HepG2 (cell line): ENCODE results near the gene MFF. TPM values are rescaled to one million over a fixed set of nuclear protein-coding genes. Genes with fewer than 3 reads are reported as not detected.

Experiments
- ATAC-seq: fragments of 200-7000 bp; cut with Tn5 transposase; 3 replicates; pipeline ENCODE4 v1.9.1; 2020; ENCODE audit warnings: mild to moderate bottlenecking, moderate library complexity
- BruUV-seq: library from RNA; stranded (reverse); fragments of 400-500 nt; replicated peaks from 2 replicates; lab custom pipeline; 2021; lab: Mats Ljungman, UMichigan
- CTCF ChIA-PET: fragments of 300-600 bp; formaldehyde crosslinking; extraction: SDS; loops from one replicate; lab custom pipeline; 2021; ENCODE audit warnings: low total read pairs, inconsistent platforms, low intra/inter-chr PET ratio; lab: Yijun Ruan, JAX
- POLR2A ChIA-PET: fragments of 350-600 bp; sonication (Branson Sonifier 250); formaldehyde crosslinking; loops from one replicate; lab custom pipeline; 2020; ENCODE audit warnings: antibody characterized with exemption, inconsistent platforms; lab: Yijun Ruan, JAX
- DNase-seq: peaks from one replicate; pipeline ENCODE4 v3.0.0-alpha.2; 2015; ENCODE audit warnings: low spot score
- FAIRE-seq: peaks from 3 replicates; lab custom pipeline; 2011; peaks lifted over from hg19 to GRCh38; lab: Jason Lieb, UNC
- H2AFZ ChIP-seq: one replicate; pipeline ENCODE4 v1.6.1; 2011; ENCODE audit warnings: low read length, inconsistent platforms
- H3K27ac ChIP-seq: fragments of 300-600 bp; 3 replicates; pipeline ENCODE4 v1.8.0; 2011; ENCODE audit warnings: mixed run types, mild to moderate bottlenecking, mixed read lengths, low read length, inconsistent platforms; ENCODE audit not compliant: insufficient read depth; ENCODE audit errors: extremely low read length
- H3K27me3 ChIP-seq, 2 experiments: fragments of 200-600 bp in 1 of 2; 2 replicates in 1 of 2; 3 replicates in 1 of 2; pipeline versions ENCODE4 v1.6.0 to v1.8.0; 2011; ENCODE audit warnings: low read length in 2 of 2, mild to moderate bottlenecking in 2 of 2, moderate library complexity in 2 of 2, inconsistent platforms in 1 of 2; ENCODE audit not compliant: insufficient read depth in 2 of 2, control insufficient read depth in 1 of 2
- H3K36me3 ChIP-seq, 2 experiments: fragments of 200-600 bp in 1 of 2; replicated peaks in 1 of 2; 2 replicates in 1 of 2; 3 replicates in 1 of 2; pipeline versions ENCODE4 v1.5.1 to v1.8.0; 2011; ENCODE audit warnings: low read length in 2 of 2, inconsistent platforms in 1 of 2; ENCODE audit not compliant: insufficient read depth in 2 of 2, control insufficient read depth in 1 of 2
- H3K4me1 ChIP-seq: 2 replicates; pipeline ENCODE4 v1.5.1; 2012; ENCODE audit warnings: low read length, inconsistent platforms; ENCODE audit not compliant: insufficient read depth
- H3K4me2 ChIP-seq: 2 replicates; pipeline ENCODE4 v1.6.0; 2011; ENCODE audit warnings: low read depth, low read length, inconsistent platforms
- H3K4me3 ChIP-seq, 3 experiments: fragments of 200-600 bp in 1 of 3; sonication (generic), shearing (Covaris generic) in 1 of 3; replicated peaks in 1 of 3; 2 replicates each; pipeline ENCODE4 v1.5.1; 2011 to 2016; ENCODE audit warnings: low read length in 3 of 3, inconsistent platforms in 2 of 3, low read depth in 2 of 3, mild to moderate bottlenecking in 2 of 3, control low read depth in 1 of 3, mixed read lengths in 1 of 3; ENCODE audit not compliant: insufficient read depth in 1 of 3
- H3K79me2 ChIP-seq: one replicate; pipeline ENCODE4 v1.6.1; 2011; ENCODE audit warnings: low read length, inconsistent platforms; ENCODE audit not compliant: insufficient read depth
- H3K9ac ChIP-seq: 2 replicates; pipeline ENCODE4 v1.6.0; 2011; ENCODE audit warnings: mild to moderate bottlenecking, low read depth, low read length, inconsistent platforms; ENCODE audit not compliant: insufficient read depth
- H3K9me3 ChIP-seq: 2 replicates; pipeline ENCODE4 v1.5.1; 2012; ENCODE audit warnings: mild to moderate bottlenecking, low read length
- H4K20me1 ChIP-seq: 2 replicates; pipeline ENCODE4 v1.6.0; 2011; ENCODE audit warnings: inconsistent platforms, mild to moderate bottlenecking, low read length, moderate library complexity; ENCODE audit not compliant: insufficient read depth
- AHR ChIP-seq: IDR thresholded peaks from 2 replicates; pipeline ENCODE4 v1.6.1; 2018; ENCODE audit warnings: missing genetic modification reagents, missing compliant biosample characterization
- CENPX ChIP-seq: sonication (generic); formaldehyde crosslinking; IDR thresholded peaks from 2 replicates; pipeline ENCODE4 v1.9.0; 2021; ENCODE audit warnings: mild to moderate bottlenecking, missing genetic modification reagents, moderate library complexity
- CHD2 ChIP-seq: IDR thresholded peaks from 2 replicates; pipeline ENCODE4 v1.6.1; 2011; ENCODE audit warnings: low read depth, low read length, improper control_type of control experiment
- DNMT1 ChIP-seq: sonication (generic); formaldehyde crosslinking; IDR thresholded peaks from 2 replicates; pipeline ENCODE4 v1.5.1; 2020; ENCODE audit warnings: mild to moderate bottlenecking, missing genetic modification reagents
- DR1 ChIP-seq: sonication (generic); formaldehyde crosslinking; IDR thresholded peaks from 2 replicates; pipeline ENCODE4 v1.8.0; 2021; ENCODE audit warnings: mild to moderate bottlenecking, missing genetic modification reagents, inconsistent platforms
- EHMT2 ChIP-seq: fragments of 200-600 bp; sonication (generic); IDR thresholded peaks from 2 replicates; pipeline ENCODE4 v1.7.0; 2017; ENCODE audit warnings: antibody characterized with exemption, low read depth, low read length, borderline replicate concordance
- HNRNPH1 ChIP-seq: fragments of 200-400 bp; formaldehyde crosslinking; optimal IDR thresholded peaks from 2 replicates; pipeline ENCODE3; 2017; ENCODE audit warnings: mild to moderate bottlenecking, low read depth, low read length
- KDM4B ChIP-seq: sonication (generic); formaldehyde crosslinking; IDR thresholded peaks from 2 replicates; pipeline ENCODE4 v1.4.0; 2020; ENCODE audit warnings: missing genetic modification reagents
- KDM5B ChIP-seq: sonication (generic); formaldehyde crosslinking; IDR thresholded peaks from 2 replicates; pipeline ENCODE4 v1.4.0; 2020; ENCODE audit warnings: missing genetic modification reagents, mild to moderate bottlenecking, borderline replicate concordance
- NCOA2 ChIP-seq: sonication (generic); formaldehyde crosslinking; IDR thresholded peaks from 2 replicates; pipeline ENCODE4 v1.8.0; 2022; ENCODE audit warnings: inconsistent platforms
- NCOR1 ChIP-seq: fragments of 200-600 bp; sonication (generic); IDR thresholded peaks from 2 replicates; pipeline ENCODE4 v1.7.0; 2017; ENCODE audit warnings: antibody characterized with exemption, low read length, borderline replicate concordance
- PTBP1 ChIP-seq: fragments of 200-400 bp; formaldehyde crosslinking; IDR thresholded peaks from 2 replicates; pipeline ENCODE4 v1.6.1; 2018; ENCODE audit warnings: low read length, low read depth; ENCODE audit not compliant: poor library complexity, severe bottlenecking
- SMC3 ChIP-seq: IDR thresholded peaks from 2 replicates; pipeline ENCODE4 v1.6.1; 2011; ENCODE audit warnings: low read length, improper control_type of control experiment
- SNRNP70 ChIP-seq: fragments of 200-400 bp; formaldehyde crosslinking; IDR thresholded peaks from 2 replicates; pipeline ENCODE4 v1.6.1; 2017; ENCODE audit warnings: mild to moderate bottlenecking, low read depth, low read length, moderate library complexity
- ZBTB8A ChIP-seq: sonication (generic); formaldehyde crosslinking; IDR thresholded peaks from 2 replicates; pipeline ENCODE4 v1.4.0; 2020; ENCODE audit warnings: mild to moderate bottlenecking, low read depth, missing genetic modification reagents, borderline replicate concordance
- ZNF10 ChIP-seq: sonication (generic); formaldehyde crosslinking; IDR thresholded peaks from 2 replicates; pipeline ENCODE4 v1.4.0; 2020; ENCODE audit warnings: mild to moderate bottlenecking, low read depth, missing genetic modification reagents, borderline replicate concordance
- ZNF101 ChIP-seq: sonication (generic); formaldehyde crosslinking; IDR thresholded peaks from 2 replicates; pipeline ENCODE4 v1.4.0; 2020; ENCODE audit warnings: mild to moderate bottlenecking, low read depth, missing genetic modification reagents, borderline replicate concordance
- ZNF160 ChIP-seq: sonication (generic); formaldehyde crosslinking; IDR thresholded peaks from 2 replicates; pipeline ENCODE4 v1.8.0; 2022; ENCODE audit warnings: mild to moderate bottlenecking, inconsistent platforms, missing genetic modification reagents
- ZNF616 ChIP-seq: sonication (generic); formaldehyde crosslinking; IDR thresholded peaks from 2 replicates; pipeline ENCODE4 v1.5.0; 2020; ENCODE audit warnings: low read depth, mild to moderate bottlenecking, missing genetic modification reagents
- WGBS: methylation state at CpG from one replicate; pipeline ENCODE4 v1.1.6; 2017; ENCODE audit warnings: low lambda C conversion rate; 5-methylcytosine and 5-hydroxymethylcytosine counted together
- in situ Hi-C: cut with HindIII; loops from 2 replicates; pipeline ENCODE4 v1.10.0; 2017; ENCODE audit warnings: low pct_unique_long_range_greater_than_20kb; ENCODE audit not compliant: extremely low pct_ligation_motif_present
- intact Hi-C: fragments of 100-400 bp; cut with micrococcal nuclease; formaldehyde crosslinking; loops from one replicate; pipeline ENCODE4 v1.10.0; 2022; ENCODE audit not compliant: unreplicated experiment
- polyA plus RNA-seq, 8 experiments: library from polyadenylated mRNA; depleted of rRNA in 3 of 8; stranded (reverse) in 7 of 8; unstranded in 1 of 8; fragments of >200 nt; fragmentation: Illumina TruSeq in 4 of 8; extraction: Trizol in 4 of 8; gene quantifications; 2 replicates each; pipeline versions ENCODE4 v1.2.1 to v1.2.3, GENCODE V29; 2011 to 2016; ENCODE audit warnings: low read depth in 4 of 8, missing spikeins in 1 of 8, mixed read lengths in 1 of 8; ENCODE audit not compliant: insufficient read depth in 1 of 8
- total RNA-seq, 5 experiments: library from RNA; depleted of rRNA; stranded (reverse); fragments of >200 nt; fragmentation: Illumina TruSeq; extraction: Trizol; gene quantifications; 2 replicates each; pipeline ENCODE4 v1.2.3, GENCODE V29; 2016; ENCODE audit warnings: low read depth in 1 of 5
- TF ChIP-seq, protein P1 (sequence below), 2 experiments: sonication (generic) in 1 of 2; formaldehyde crosslinking in 1 of 2; IDR thresholded peaks; 2 replicates each; pipeline versions ENCODE4 v1.4.0 to v1.6.1; 2018 to 2020; ENCODE audit warnings: missing genetic modification reagents in 2 of 2, borderline replicate concordance in 1 of 2, low read depth in 1 of 2, mild to moderate bottlenecking in 1 of 2, missing biosample characterization in 1 of 2
- TF ChIP-seq, protein P2 (sequence below): sonication (generic); formaldehyde crosslinking; IDR thresholded peaks from 2 replicates; pipeline ENCODE4 v1.5.0; 2020; ENCODE audit warnings: mild to moderate bottlenecking, missing genetic modification reagents

MFF gene
- total and polyA plus RNA-seq, 2 of the 13 experiments (the other 11 are each of a cell fraction or from before 2014, with no cell fraction given), result 81.9 to 156 TPM

DNA sequence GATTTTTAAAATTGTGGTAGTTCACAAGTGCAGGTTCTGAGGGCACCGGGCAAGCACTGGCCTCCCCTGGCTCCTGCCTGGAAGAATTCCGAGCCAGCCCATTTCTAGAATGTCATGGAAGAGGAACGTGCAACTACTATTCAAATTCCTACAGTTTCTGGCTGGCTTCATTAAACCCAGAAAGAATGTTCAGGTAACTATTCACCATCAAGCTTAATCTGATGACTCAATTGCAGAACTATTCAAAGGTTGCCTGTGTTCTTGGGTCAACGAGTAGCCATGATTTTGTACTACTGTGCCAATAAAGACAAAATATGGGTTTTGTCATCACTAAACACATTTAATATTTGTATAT, 14.3 kb upstream of the MFF start (continued):
- TF ChIP-seq, protein P1, sequence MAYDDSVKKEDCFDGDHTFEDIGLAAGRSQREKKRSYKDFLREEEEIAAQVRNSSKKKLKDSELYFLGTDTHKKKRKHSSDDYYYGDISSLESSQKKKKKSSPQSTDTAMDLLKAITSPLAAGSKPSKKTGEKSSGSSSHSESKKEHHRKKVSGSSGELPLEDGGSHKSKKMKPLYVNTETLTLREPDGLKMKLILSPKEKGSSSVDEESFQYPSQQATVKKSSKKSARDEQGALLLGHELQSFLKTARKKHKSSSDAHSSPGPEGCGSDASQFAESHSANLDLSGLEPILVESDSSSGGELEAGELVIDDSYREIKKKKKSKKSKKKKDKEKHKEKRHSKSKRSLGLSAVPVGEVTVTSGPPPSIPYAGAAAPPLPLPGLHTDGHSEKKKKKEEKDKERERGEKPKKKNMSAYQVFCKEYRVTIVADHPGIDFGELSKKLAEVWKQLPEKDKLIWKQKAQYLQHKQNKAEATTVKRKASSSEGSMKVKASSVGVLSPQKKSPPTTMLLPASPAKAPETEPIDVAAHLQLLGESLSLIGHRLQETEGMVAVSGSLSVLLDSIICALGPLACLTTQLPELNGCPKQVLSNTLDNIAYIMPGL (CRISPR knock-in tag; IDR thresholded peaks at IDR 0.05; ENCODE audit: borderline replicate concordance in 1 of 2, low read depth in 1 of 2), result no peak
- TF ChIP-seq ZNF160 (CRISPR knock-in tag) (no peak), ZNF10 (CRISPR knock-in tag) (no peak), DNMT1 (no peak), DR1 (no peak)

DNA sequence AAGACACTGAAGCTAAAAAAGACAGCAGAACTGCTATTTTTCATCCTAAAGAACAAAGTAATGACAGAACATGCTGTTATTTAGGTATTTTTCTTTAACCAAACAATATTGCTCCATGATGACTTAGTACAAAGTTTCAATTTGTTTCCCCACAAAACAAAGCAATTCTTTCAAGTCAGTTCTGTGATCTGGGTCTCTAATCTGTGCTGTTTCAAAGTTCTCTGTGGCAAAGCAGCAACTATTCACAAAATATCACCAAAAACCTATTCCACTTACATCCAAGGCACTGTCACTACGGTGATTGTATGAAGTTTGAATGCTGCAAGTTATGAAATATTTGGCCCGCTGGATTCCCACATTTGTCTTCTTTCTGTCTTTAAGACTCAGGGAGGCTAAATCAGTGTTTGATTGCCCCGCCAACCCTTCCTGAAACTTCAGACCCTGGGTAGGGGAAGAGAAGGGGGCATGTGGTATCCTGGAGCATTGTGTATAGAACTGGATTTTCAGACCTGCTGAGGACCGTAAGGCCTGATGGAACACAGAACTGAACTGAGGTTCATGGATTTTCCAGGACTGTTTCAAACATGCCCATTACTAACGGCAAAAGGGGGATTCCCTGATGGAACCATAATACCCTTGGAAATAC, 13.1 kb upstream of the MFF start:
- peak overlapping the region; percentile 63 for H3K9ac ChIP-seq
- H3K4me3 ChIP-seq, result peak overlapping the region; percentile 34 to 58 (median 54)
- intact Hi-C loops (loop anchor here (2.0 to 5.0 kb wide), 2 partner anchors 15 to 75 kb away; no protein-coding TSS in a partner anchor), in situ Hi-C loops (no loop called here)
- no peaks in the 10 kb centered on the region for H3K79me2 ChIP-seq
- H3K4me2 ChIP-seq, result peak overlapping the region; percentile 84
- H3K9me3 ChIP-seq, result no peaks in the 10 kb centered on the region
- ChIA-PET POLR2A (interaction anchor here (1.9 to 2.0 kb wide), 2 partner anchors 13 kb away, joined by 6 to 9 read pairs; partner anchors contain the start of gene MFF), CTCF (no interaction called here)
- no peaks in the 10 kb centered on the region for H3K36me3 ChIP-seq
- H3K27me3 ChIP-seq, result no peaks in the 10 kb centered on the region
- H3K27ac ChIP-seq, result peak overlapping the region; percentile 81
- FAIRE-seq (peak; percentile 43), ATAC-seq (peak; percentile 91), DNase-seq (peak; percentile 80)
- WGBS, result 6% methylated on average over 5 of the region's 5 CpGs
- TSS peak; percentile 97 for BruUV-seq
- peaks cover 57% of the 10 kb centered on the region for H3K4me1 ChIP-seq
- no peaks in the 10 kb centered on the region for H4K20me1 ChIP-seq
- H2AFZ ChIP-seq, result peak overlapping the region; percentile 86
- TF ChIP-seq CENPX (CRISPR knock-in tag) (no peak), HNRNPH1 (no peak), AHR (CRISPR knock-in tag) (no peak), EHMT2 (no peak; the same call in 1 of the 2 replicates), ZBTB8A (no peak), CHD2 (no peak), SMC3 (no peak), KDM4B (CRISPR knock-in tag) (no peak), ZNF101 (CRISPR knock-in tag) (no peak), NCOA2 (peak; percentile 58; the same call in 1 of the 2 replicates), SNRNP70 (no peak), NCOR1 (peak; percentile 37; the same call in 1 of the 2 replicates), KDM5B (no peak), ZNF616 (no peak), PTBP1 (no peak)
- TF ChIP-seq, protein P2, sequence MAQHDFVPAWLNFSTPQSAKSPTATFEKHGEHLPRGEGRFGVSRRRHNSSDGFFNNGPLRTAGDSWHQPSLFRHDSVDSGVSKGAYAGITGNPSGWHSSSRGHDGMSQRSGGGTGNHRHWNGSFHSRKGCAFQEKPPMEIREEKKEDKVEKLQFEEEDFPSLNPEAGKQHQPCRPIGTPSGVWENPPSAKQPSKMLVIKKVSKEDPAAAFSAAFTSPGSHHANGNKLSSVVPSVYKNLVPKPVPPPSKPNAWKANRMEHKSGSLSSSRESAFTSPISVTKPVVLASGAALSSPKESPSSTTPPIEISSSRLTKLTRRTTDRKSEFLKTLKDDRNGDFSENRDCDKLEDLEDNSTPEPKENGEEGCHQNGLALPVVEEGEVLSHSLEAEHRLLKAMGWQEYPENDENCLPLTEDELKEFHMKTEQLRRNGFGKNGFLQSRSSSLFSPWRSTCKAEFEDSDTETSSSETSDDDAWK (CRISPR knock-in tag), result no peak
